Pancreas (tissue), 10 donors: ENCODE data around the gene DNAH17. TPM values are rescaled to one million over a fixed set of nuclear protein-coding genes. Genes with fewer than 3 reads are reported as not detected.

ENCODE experiments used
- ATAC-seq, 4 donors: fragments of 200-7000 bp; cut with Tn5 transposase; one replicate each; pipeline versions ENCODE4 v1.8.0 to v1.9.1; 2020; ENCODE audit warnings: mild to moderate bottlenecking in 4 of 4, moderate library complexity in 4 of 4
- DNase-seq, 6 donors: peaks; one replicate each; pipeline ENCODE4 v3.0.0-alpha.2; 2020
- FAIRE-seq: peaks from 2 replicates; lab custom pipeline; 2012; peaks lifted over from hg19 to GRCh38; lab: Jason Lieb, UNC
- H3K27ac ChIP-seq, 4 donors: fragments of 200-600 bp; sonication (generic); 1 replicate in 3 of 4; 2 replicates in 1 of 4; pipeline versions ENCODE4 v1.5.0 to v1.8.0; 2020
- H3K27me3 ChIP-seq, 4 donors: fragments of 200-600 bp; one replicate each; pipeline ENCODE4 v1.8.0; 2021
- H3K36me3 ChIP-seq, 3 donors: fragments of 200-600 bp; sonication (generic) in 1 of 3; one replicate each; pipeline versions ENCODE4 v1.5.0 to v1.8.0; 2020 to 2021
- H3K4me1 ChIP-seq, 3 donors: fragments of 200-600 bp; one replicate each; pipeline ENCODE4 v1.8.0; 2021
- H3K4me3 ChIP-seq, 4 donors: fragments of 200-600 bp; sonication (generic) in 2 of 4; one replicate each; pipeline versions ENCODE4 v1.5.0 to v1.8.0; 2020 to 2021
- H3K9me3 ChIP-seq, 4 donors: fragments of 200-600 bp; one replicate each; pipeline ENCODE4 v1.8.0; 2021
- CTCF ChIP-seq, 4 donors: fragments of 200-600 bp; sonication (generic) in 3 of 4; IDR thresholded peaks; one replicate each; pipeline versions ENCODE4 v1.5.0 to v1.8.0; 2021; ENCODE audit warnings: antibody characterized with exemption in 4 of 4
- WGBS, 2 donors: extraction: QIAGEN DNeasy Blood & Tissue Kit; methylation state at CpG; one replicate each; pipeline ENCODE4 v1.1.7; 2013; 5-methylcytosine and 5-hydroxymethylcytosine counted together
- intact Hi-C, 3 donors: fragments of 100-400 bp; cut with DNase I; formaldehyde crosslinking; loops; one replicate each; pipeline versions ENCODE4 v1.11.1 to v1.14.2; 2022
- polyA plus RNA-seq, 2 donors: library from polyadenylated mRNA; stranded (reverse); fragments of 200-250 nt; gene quantifications; one replicate each; pipeline ENCODE4 v1.2.3, GENCODE V29; 2013
- total RNA-seq, 6 donors: library from RNA; stranded (reverse); fragmentation: NEBNext Ultra II Directional in 4 of 6; extraction: Animal tissue kit (Norgen Biotek cat#: 25700) in 4 of 6; gene quantifications; one replicate each; pipeline versions ENCODE4 v1.2.1 to v1.2.4, GENCODE V29; 2021 to 2023
- donor health status: healthy with polysubstance abuse.
- donor health status: DM: no; HTN: no; CAD: no; lungs with moderate emphysema.
- donor health status: DM: no; HTN: no; CAD: no.
- donor health status: control.
- donor health status: control.
- donor health status: Bipolar disorder and iron deficiency.
- donor health status: DM: yes; HTN: yes; CAD: no.
- donor health status: DM: no; HTN: no; CAD: no.
- donor health status: DM: no; HTN: no; CAD: no.
- donor health status: DM: yes; HTN: yes; CAD: no.

Gene DNAH17
- total and polyA plus RNA-seq, 8 donors = 0.02 to 0.08 (median 0.03) TPM; not detected in 5

- ATAC-seq = no peak
- WGBS, 2 donors = 62 to 75% methylated on average over 20 of the region's 20 CpGs
- FAIRE-seq = no peak
- intact Hi-C loops = no loop called here
- no peaks in the 10 kb centered on the region for H3K4me1 ChIP-seq
- no peak overlapping the region for H3K27ac ChIP-seq
- TF ChIP-seq CTCF (IDR thresholded peaks at IDR 0.05) = no peak
- DNase-seq = no peak
- no peaks in the 10 kb centered on the region for H3K27me3 ChIP-seq
- no peak overlapping the region for H3K4me3 ChIP-seq
- no peaks in the 10 kb centered on the region for H3K9me3 ChIP-seq
- no peaks in the 10 kb centered on the region for H3K36me3 ChIP-seq
Measured at GRCh38 chr17:78450696-78451345, 126.4 kb downstream of the DNAH17 start.

- Histone ChIP-seq H3K9me3 (no peaks in the 10 kb centered on the region), H3K27ac (no peak overlapping the region), H3K36me3 (no peaks in the 10 kb centered on the region), H3K4me3 (no peak overlapping the region), H3K27me3 (no peaks in the 10 kb centered on the region), H3K4me1 (no peaks in the 10 kb centered on the region)
- FAIRE-seq (no peak), DNase-seq (no peak), ATAC-seq (no peak)
- no peak for TF ChIP-seq CTCF (IDR thresholded peaks at IDR 0.05)
- 64 to 69% methylated on average over 13 to 14 of the region's 14 CpGs for WGBS, 2 donors
- intact Hi-C loops = no loop called here
Measured at GRCh38 chr17:78449983-78450595, 127.1 kb downstream of the DNAH17 start.

GRCh38 chr17:78448356-78448993, 128.7 kb downstream of the DNAH17 start:
- no peak for FAIRE-seq
- Histone ChIP-seq H3K4me3 (no peak overlapping the region), H3K9me3 (no peaks in the 10 kb centered on the region), H3K27ac (no peak overlapping the region), H3K4me1 (no peaks in the 10 kb centered on the region), H3K36me3 (no peaks in the 10 kb centered on the region), H3K27me3 (no peaks in the 10 kb centered on the region)
- WGBS, 2 donors = 65 to 71% methylated on average over 5 of the region's 5 CpGs
- TF ChIP-seq CTCF (IDR thresholded peaks at IDR 0.05) = no peak
- intact Hi-C loops = no loop called here
- ATAC-seq = no peak
- no peak for DNase-seq

GRCh38 chr17:78446833-78447232, 130.4 kb downstream of the DNAH17 start:
- intact Hi-C loops = no loop called here
- no peaks in the 10 kb centered on the region for H3K27me3 ChIP-seq
- ATAC-seq (no peak), DNase-seq (no peak), FAIRE-seq (no peak)
- H3K4me1 ChIP-seq = no peaks in the 10 kb centered on the region
- no peaks in the 10 kb centered on the region for H3K36me3 ChIP-seq
- no peaks in the 10 kb centered on the region for H3K9me3 ChIP-seq
- WGBS, 2 donors = 84 to 89% methylated on average over 7 of the region's 7 CpGs
- H3K4me3 ChIP-seq = no peak overlapping the region
- no peak for TF ChIP-seq CTCF (IDR thresholded peaks at IDR 0.05)
- no peak overlapping the region for H3K27ac ChIP-seq

GRCh38 chr17:78444392-78444791, 132.8 kb downstream of the DNAH17 start:
- DNase-seq = no peak
- WGBS, 2 donors = 61 to 76% methylated on average over 20 of the region's 20 CpGs

More at GRCh38 chr17:78444392-78444791, 132.8 kb downstream of the DNAH17 start:
- Histone ChIP-seq H3K27ac (no peak overlapping the region), H3K4me3 (no peak overlapping the region), H3K27me3 (no peaks in the 10 kb centered on the region), H3K4me1 (no peaks in the 10 kb centered on the region), H3K36me3 (no peaks in the 10 kb centered on the region), H3K9me3 (no peaks in the 10 kb centered on the region)
- FAIRE-seq (no peak), ATAC-seq (no peak)
- intact Hi-C loops = no loop called here
- TF ChIP-seq CTCF (IDR thresholded peaks at IDR 0.05) = no peak
